Hepatocyte (in vitro differentiated cells): ENCODE data around the gene WDR18.

Experiments
- EZH2 ChIP-seq: fragments of 200-600 bp; sonication (generic); IDR thresholded peaks from 2 replicates; pipeline ENCODE4 v1.6.1; 2016; ENCODE audit warnings: antibody characterized with exemption, mild to moderate bottlenecking, borderline replicate concordance
- TF ChIP-seq, protein P1 (sequence below): fragments of 200-600 bp; sonication (generic); IDR thresholded peaks from 2 replicates; pipeline ENCODE4 v1.5.1; 2016; ENCODE audit warnings: antibody characterized with exemption, mild to moderate bottlenecking; ENCODE audit not compliant: poor library complexity

- TF ChIP-seq, protein P1, sequence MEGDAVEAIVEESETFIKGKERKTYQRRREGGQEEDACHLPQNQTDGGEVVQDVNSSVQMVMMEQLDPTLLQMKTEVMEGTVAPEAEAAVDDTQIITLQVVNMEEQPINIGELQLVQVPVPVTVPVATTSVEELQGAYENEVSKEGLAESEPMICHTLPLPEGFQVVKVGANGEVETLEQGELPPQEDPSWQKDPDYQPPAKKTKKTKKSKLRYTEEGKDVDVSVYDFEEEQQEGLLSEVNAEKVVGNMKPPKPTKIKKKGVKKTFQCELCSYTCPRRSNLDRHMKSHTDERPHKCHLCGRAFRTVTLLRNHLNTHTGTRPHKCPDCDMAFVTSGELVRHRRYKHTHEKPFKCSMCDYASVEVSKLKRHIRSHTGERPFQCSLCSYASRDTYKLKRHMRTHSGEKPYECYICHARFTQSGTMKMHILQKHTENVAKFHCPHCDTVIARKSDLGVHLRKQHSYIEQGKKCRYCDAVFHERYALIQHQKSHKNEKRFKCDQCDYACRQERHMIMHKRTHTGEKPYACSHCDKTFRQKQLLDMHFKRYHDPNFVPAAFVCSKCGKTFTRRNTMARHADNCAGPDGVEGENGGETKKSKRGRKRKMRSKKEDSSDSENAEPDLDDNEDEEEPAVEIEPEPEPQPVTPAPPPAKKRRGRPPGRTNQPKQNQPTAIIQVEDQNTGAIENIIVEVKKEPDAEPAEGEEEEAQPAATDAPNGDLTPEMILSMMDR: no peak
- TF ChIP-seq EZH2: no peak
These were observed 11.9 kb upstream of the WDR18 start for GRCh38 chr19:972281-972680.
